Adrenal gland (tissue), 12 donors: ENCODE data around the gene MED14. TPM values are rescaled to one million over a fixed set of nuclear protein-coding genes. Genes with fewer than 3 reads are reported as not detected.

Experiments
- DNase-seq, 7 donors: peaks; one replicate each; pipeline ENCODE4 v3.0.0-alpha.2; 2019 to 2020
- H3K27ac ChIP-seq, 5 donors: fragments of 200-600 bp; sonication (generic) in 4 of 5; 1 replicate in 3 of 5; 2 replicates in 2 of 5; pipeline versions ENCODE4 v1.5.1 to v1.8.0; 2016 to 2020; ENCODE audit warnings: mild to moderate bottlenecking in 1 of 5
- H3K27me3 ChIP-seq: fragments of 200-600 bp; 2 replicates; pipeline ENCODE4 v1.8.0; 2021
- H3K36me3 ChIP-seq, 2 donors: fragments of 200-600 bp; replicated peaks in 1 of 2; 1 replicate in 1 of 2; 2 replicates in 1 of 2; pipeline versions ENCODE4 v1.5.1 to v1.8.0; 2018 to 2022
- H3K4me1 ChIP-seq, 2 donors: fragments of 200-600 bp; replicated peaks in 1 of 2; 1 replicate in 1 of 2; 2 replicates in 1 of 2; pipeline versions ENCODE4 v1.5.1 to v1.8.0; 2018 to 2021
- H3K4me3 ChIP-seq, 4 donors: fragments of 200-600 bp; sonication (generic) in 3 of 4; one replicate each; pipeline ENCODE4 v1.5.1; 2016 to 2018
- H3K9me3 ChIP-seq, 3 donors: fragments of 200-600 bp; sonication (generic) in 1 of 3; replicated peaks in 1 of 3; 1 replicate in 2 of 3; 2 replicates in 1 of 3; pipeline versions ENCODE4 v1.5.1 to v1.8.0; 2016 to 2021
- POLR2A ChIP-seq, 2 donors: fragments of 450-650 bp; IDR thresholded peaks; one replicate each; pipeline ENCODE4 v1.6.1; 2017; ENCODE audit warnings: antibody characterized with exemption in 2 of 2, mild to moderate bottlenecking in 2 of 2, moderate library complexity in 1 of 2
- WGBS, 4 donors: extraction: QIAGEN DNeasy Blood & Tissue Kit in 2 of 4; methylation state at CpG; one replicate each; pipeline versions ENCODE4 v1.1.5 to v1.1.7; 2013 to 2017; 5-methylcytosine and 5-hydroxymethylcytosine counted together
- intact Hi-C, 2 donors: fragments of 100-400 bp; cut with DNase I; formaldehyde crosslinking; loops; one replicate each; pipeline versions ENCODE4 v1.14.1 to v1.15.0; 2022 to 2023
- polyA plus RNA-seq, 3 donors: library from polyadenylated mRNA; stranded (reverse); fragments of 200-250 nt in 2 of 3; fragments of 350-450 nt in 1 of 3; fragmentation: Illumina TruSeq in 1 of 3; extraction: RNeasy Lipid Tissue Mini Kit (QIAGEN cat#74804) in 1 of 3; gene quantifications; one replicate each; pipeline ENCODE4 v1.2.3, GENCODE V29; 2013 to 2014
- total RNA-seq, 9 donors: library from RNA; depleted of rRNA in 4 of 9; stranded (reverse); fragments of >200 nt in 4 of 9; fragments of 120-200 nt in 1 of 9; fragmentation: NEBNext Ultra II Directional in 1 of 9; extraction: Animal tissue kit (Norgen Biotek cat#: 25700) in 1 of 9; gene quantifications; one replicate each; pipeline versions ENCODE4 v1.1.0 to v1.2.4, GENCODE V29; 2013 to 2023
- TF ChIP-seq, protein P1 (sequence below), 6 experiments: fragments of 450-650 bp in 4 of 6; fragments of 200-600 bp in 2 of 6; sonication (generic) in 1 of 6; IDR thresholded peaks; 1 replicate in 5 of 6; 2 replicates in 1 of 6; pipeline versions ENCODE4 v1.5.1 to v1.8.0; 2016 to 2021; ENCODE audit warnings: antibody characterized with exemption in 6 of 6, mild to moderate bottlenecking in 2 of 6, moderate library complexity in 1 of 6
- donor health status: healthy with polysubstance abuse.
- donor health status: Bipolar disorder and iron deficiency.
- donor health status: DM: yes; HTN: yes; CAD: no.
- donor health status: DM: no; HTN: no; CAD: no.
- donor health status: DM: no; HTN: no; CAD: no.
- donor health status: DM: yes; HTN: yes; CAD: no.

MED14 gene
- total and polyA plus RNA-seq, 12 donors = 10.4 to 56.3 (median 29.6) TPM

DNA sequence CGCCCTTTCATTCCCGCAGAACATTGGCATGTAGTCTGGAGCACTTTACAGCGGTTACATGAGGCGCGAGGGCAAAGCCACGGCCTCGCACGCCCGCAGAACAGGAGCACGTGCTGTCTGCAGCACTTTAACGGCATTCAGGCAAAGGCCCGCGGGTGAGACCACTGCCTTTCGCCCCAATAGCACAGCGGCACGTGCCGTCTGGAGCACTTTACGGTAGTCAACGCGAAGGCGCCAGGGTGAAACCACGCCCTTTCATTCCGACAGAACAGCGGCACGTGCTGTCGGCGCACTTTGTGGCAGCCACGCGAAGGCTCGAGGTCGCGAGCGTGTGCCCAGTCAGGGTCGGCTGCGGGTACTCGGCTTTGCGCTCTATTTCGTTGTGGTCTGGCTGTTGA, 112.2 kb downstream of the MED14 start, which contains the start of gene MPC1L:
Gene MPC1L, plus strand, starts transcription at position 290 of the 398 bp plus-strand sequence. CDS start 138 bp downstream, outside the sequence.
- TF ChIP-seq, protein P1, sequence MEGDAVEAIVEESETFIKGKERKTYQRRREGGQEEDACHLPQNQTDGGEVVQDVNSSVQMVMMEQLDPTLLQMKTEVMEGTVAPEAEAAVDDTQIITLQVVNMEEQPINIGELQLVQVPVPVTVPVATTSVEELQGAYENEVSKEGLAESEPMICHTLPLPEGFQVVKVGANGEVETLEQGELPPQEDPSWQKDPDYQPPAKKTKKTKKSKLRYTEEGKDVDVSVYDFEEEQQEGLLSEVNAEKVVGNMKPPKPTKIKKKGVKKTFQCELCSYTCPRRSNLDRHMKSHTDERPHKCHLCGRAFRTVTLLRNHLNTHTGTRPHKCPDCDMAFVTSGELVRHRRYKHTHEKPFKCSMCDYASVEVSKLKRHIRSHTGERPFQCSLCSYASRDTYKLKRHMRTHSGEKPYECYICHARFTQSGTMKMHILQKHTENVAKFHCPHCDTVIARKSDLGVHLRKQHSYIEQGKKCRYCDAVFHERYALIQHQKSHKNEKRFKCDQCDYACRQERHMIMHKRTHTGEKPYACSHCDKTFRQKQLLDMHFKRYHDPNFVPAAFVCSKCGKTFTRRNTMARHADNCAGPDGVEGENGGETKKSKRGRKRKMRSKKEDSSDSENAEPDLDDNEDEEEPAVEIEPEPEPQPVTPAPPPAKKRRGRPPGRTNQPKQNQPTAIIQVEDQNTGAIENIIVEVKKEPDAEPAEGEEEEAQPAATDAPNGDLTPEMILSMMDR (IDR thresholded peaks at IDR 0.05) = no peak
- TF ChIP-seq POLR2A (IDR thresholded peaks at IDR 0.05) = no peak
- DNase-seq = no peak
- no peaks in the 10 kb centered on the region for H3K9me3 ChIP-seq
- H3K27me3 ChIP-seq = peaks cover 3% of the 10 kb centered on the region
- H3K4me3 ChIP-seq = no peak within 1 kb of the TSS
- H3K27ac ChIP-seq = no peak within 1 kb of the TSS
- H3K4me1 ChIP-seq = no peaks in the 10 kb centered on the region
- intact Hi-C loops = no loop called here
- H3K36me3 ChIP-seq = peaks cover 0 to 8% of the 10 kb centered on the region in 2 donors
- WGBS, 4 donors = 91 to 93% (median 92%) methylated on average over 34 to 38 of the region's 38 CpGs; no CpG with 5 or more reads in 1 of the 4 donors

DNA sequence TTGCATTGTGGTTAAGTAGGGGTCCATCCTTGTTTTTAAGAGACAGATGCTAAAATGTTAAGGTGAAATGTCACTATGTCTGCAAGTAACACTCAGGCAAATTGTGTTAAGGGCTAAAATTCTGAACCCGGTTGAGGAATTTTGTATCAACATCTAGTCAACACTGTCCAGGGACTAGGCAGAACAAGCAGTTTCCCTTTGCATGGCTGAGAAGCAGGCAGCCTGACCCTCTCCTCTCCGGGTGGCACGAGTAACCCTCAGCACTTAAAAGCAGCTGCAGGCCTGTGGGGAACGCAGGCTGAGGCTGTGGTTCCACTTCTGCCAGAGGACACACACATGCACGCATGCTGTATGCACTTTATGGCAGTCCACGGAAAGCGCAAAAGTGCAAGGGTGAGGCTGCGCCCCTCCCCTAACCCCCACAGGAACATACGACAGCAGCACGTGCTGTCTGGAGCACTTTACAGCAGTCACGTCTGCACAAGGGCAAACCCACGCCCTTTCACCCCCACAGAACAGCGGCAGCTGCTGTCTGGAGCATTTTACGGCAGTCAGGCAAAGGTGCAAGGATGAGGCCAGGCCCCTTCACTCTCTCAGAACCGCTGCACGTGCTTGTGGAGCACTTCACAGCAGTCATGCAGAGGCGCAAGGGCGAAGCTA, 112.7 kb downstream of the MED14 start:
- intact Hi-C loops = no loop called here
- TF ChIP-seq, protein P1 (IDR thresholded peaks at IDR 0.05) = no peak
- TF ChIP-seq POLR2A (IDR thresholded peaks at IDR 0.05) = no peak
- 81 to 89% (median 83%) methylated on average over 1 to 18 of the region's 18 CpGs for WGBS, 4 donors
- DNase-seq = no peak
- Histone ChIP-seq H3K4me3 (no peak overlapping the region), H3K27ac (no peak overlapping the region), H3K9me3 (no peaks in the 10 kb centered on the region), H3K27me3 (peaks cover 3% of the 10 kb centered on the region), H3K4me1 (no peaks in the 10 kb centered on the region), H3K36me3 (peaks cover 0 to 3% of the 10 kb centered on the region in 2 donors)

DNA sequence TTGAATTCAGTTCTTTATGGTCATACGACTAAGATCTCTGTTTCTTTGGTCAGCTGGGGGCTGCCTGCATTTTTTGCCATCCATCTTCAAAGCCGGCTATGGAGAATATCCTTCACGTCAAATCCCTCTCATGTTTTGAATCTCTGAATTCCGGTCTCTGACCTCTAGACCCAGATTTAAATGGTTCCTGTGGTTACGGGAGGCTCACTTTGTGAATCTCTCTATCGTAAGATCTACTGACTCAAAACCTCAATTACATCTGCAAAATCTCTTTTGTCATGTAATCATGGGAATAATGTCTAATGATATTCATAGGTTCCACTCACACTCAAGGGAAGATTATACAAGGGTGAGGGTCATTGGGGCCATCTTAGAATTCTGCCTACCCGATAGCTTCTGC, 117.8 kb downstream of the MED14 start:
- no peaks in the 10 kb centered on the region for H3K4me1 ChIP-seq
- no peaks in the 10 kb centered on the region for H3K27me3 ChIP-seq
- TF ChIP-seq POLR2A (IDR thresholded peaks at IDR 0.05) = no peak
- TF ChIP-seq, protein P1 (IDR thresholded peaks at IDR 0.05) = no peak
- no peak overlapping the region for H3K27ac ChIP-seq
- H3K4me3 ChIP-seq = no peak overlapping the region
- intact Hi-C loops = no loop called here
- no peak for DNase-seq
- 82 to 90% (median 84%) methylated on average over 7 of the region's 7 CpGs for WGBS, 4 donors
- H3K9me3 ChIP-seq = no peaks in the 10 kb centered on the region
- H3K36me3 ChIP-seq = no peaks in the 10 kb centered on the region

DNA sequence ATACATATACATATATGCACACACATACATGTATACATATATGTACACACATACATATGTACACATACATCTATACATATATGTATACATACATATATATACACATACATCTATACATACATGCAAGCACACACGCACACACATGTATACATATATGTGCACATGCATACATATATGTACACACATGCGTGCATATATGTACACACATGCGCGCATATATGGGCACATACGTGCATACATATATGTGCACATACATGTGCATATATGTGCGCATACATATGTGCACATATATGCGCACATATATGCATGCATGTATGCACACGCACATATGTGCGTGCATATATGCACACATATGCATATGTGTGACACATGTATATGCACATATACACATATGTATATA, 119.4 kb downstream of the MED14 start:
- H3K4me1 ChIP-seq = no peaks in the 10 kb centered on the region
- H3K27me3 ChIP-seq = no peaks in the 10 kb centered on the region
- H3K36me3 ChIP-seq = no peaks in the 10 kb centered on the region
- TF ChIP-seq POLR2A (IDR thresholded peaks at IDR 0.05) = no peak
- TF ChIP-seq, protein P1 (IDR thresholded peaks at IDR 0.05) = no peak
- no peak for DNase-seq
- H3K9me3 ChIP-seq = no peaks in the 10 kb centered on the region
- no peak overlapping the region for H3K4me3 ChIP-seq
- WGBS, 4 donors = 73 to 78% (median 74%) methylated on average over 9 of the region's 9 CpGs
- intact Hi-C loops = no loop called here
- H3K27ac ChIP-seq = no peak overlapping the region
